Breast epithelium (tissue), 4 donors: ENCODE measurements around the gene PRKCE. TPM values are rescaled to one million over a fixed set of nuclear protein-coding genes. Genes with fewer than 3 reads are reported as not detected.

Source experiments
- DNase-seq, 2 donors: peaks; one replicate each; pipeline ENCODE4 v3.0.0-alpha.2; 2019; ENCODE audit warnings: low spot score in 2 of 2
- H3K27ac ChIP-seq, 2 donors: fragments of 200-600 bp; sonication (generic) in 1 of 2; one replicate each; pipeline ENCODE4 v1.5.1; 2016 to 2019; ENCODE audit warnings: mild to moderate bottlenecking in 1 of 2
- H3K27me3 ChIP-seq, 2 donors: fragments of 200-600 bp; sonication (generic) in 1 of 2; one replicate each; pipeline versions ENCODE4 v1.5.1 to v1.6.0; 2017 to 2019; ENCODE audit warnings: control low read depth in 1 of 2, mild to moderate bottlenecking in 1 of 2
- H3K36me3 ChIP-seq: fragments of 200-600 bp; one replicate; pipeline ENCODE4 v1.5.1; 2019
- H3K4me1 ChIP-seq, 2 donors: fragments of 200-600 bp; sonication (generic); one replicate each; pipeline ENCODE4 v1.5.1; 2016 to 2019; ENCODE audit warnings: control low read depth in 1 of 2
- H3K4me3 ChIP-seq, 3 donors: fragments of 200-600 bp; sonication (generic); 1 replicate in 2 of 3; 2 replicates in 1 of 3; pipeline ENCODE4 v1.5.1; 2016 to 2019; ENCODE audit warnings: mild to moderate bottlenecking in 3 of 3, moderate library complexity in 2 of 3
- H3K9me3 ChIP-seq, 2 donors: fragments of 200-600 bp; sonication (generic) in 1 of 2; one replicate each; pipeline ENCODE4 v1.5.1; 2016 to 2019; ENCODE audit warnings: control low read depth in 1 of 2
- POLR2A ChIP-seq: fragments of 450-650 bp; IDR thresholded peaks from one replicate; pipeline ENCODE4 v1.6.1; 2016; ENCODE audit warnings: antibody characterized with exemption, mild to moderate bottlenecking, moderate library complexity
- POLR2AphosphoS5 ChIP-seq, 3 donors: sonication (generic); formaldehyde crosslinking; IDR thresholded peaks; one replicate each; pipeline ENCODE4 v1.6.1; 2017; ENCODE audit warnings: antibody characterized with exemption in 3 of 3
- intact Hi-C: fragments of 100-400 bp; cut with DNase I; formaldehyde crosslinking; loops from one replicate; pipeline ENCODE4 v1.15.1; 2023; ENCODE audit warnings: low total_unique reads
- total RNA-seq, 3 donors: library from RNA; depleted of rRNA; stranded (reverse); fragments of >200 nt; gene quantifications; one replicate each; pipeline ENCODE4 v1.1.0, GENCODE V29; 2016
- TF ChIP-seq, protein P1 (sequence below), 3 donors: fragments of 450-650 bp; IDR thresholded peaks; one replicate each; pipeline ENCODE4 v1.5.1; 2016 to 2017; ENCODE audit warnings: antibody characterized with exemption in 3 of 3, mild to moderate bottlenecking in 3 of 3, moderate library complexity in 3 of 3

The PRKCE gene
- total RNA-seq, 3 donors from 2014 or later = 20.6 to 34.0 (median 23.6) TPM

DNA sequence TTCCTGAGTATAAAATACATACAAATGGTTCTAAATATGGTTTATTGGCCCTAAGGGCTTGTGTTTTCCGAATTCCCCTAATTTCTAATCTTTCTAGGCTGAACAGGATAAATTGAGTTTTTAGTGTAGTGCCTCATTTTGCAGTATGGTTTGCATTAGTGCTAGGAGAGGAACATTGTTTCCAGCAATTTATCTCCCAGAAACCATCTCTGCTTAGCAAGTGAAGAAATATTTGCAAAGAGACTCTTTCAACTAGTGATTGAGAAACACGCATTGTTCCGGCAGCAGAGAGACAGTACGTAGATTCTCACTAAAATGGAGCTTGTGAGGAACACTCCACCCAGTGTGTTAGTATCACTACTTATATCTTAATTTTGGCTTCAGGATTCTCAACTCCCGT is 468.0 kb downstream of the PRKCE start:
- TF ChIP-seq, protein P1, sequence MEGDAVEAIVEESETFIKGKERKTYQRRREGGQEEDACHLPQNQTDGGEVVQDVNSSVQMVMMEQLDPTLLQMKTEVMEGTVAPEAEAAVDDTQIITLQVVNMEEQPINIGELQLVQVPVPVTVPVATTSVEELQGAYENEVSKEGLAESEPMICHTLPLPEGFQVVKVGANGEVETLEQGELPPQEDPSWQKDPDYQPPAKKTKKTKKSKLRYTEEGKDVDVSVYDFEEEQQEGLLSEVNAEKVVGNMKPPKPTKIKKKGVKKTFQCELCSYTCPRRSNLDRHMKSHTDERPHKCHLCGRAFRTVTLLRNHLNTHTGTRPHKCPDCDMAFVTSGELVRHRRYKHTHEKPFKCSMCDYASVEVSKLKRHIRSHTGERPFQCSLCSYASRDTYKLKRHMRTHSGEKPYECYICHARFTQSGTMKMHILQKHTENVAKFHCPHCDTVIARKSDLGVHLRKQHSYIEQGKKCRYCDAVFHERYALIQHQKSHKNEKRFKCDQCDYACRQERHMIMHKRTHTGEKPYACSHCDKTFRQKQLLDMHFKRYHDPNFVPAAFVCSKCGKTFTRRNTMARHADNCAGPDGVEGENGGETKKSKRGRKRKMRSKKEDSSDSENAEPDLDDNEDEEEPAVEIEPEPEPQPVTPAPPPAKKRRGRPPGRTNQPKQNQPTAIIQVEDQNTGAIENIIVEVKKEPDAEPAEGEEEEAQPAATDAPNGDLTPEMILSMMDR (IDR thresholded peaks at IDR 0.05) = no peak
- TF ChIP-seq POLR2A (no peak), POLR2AphosphoS5 (IDR thresholded peaks at IDR 0.05) (no peak)
- no peak for DNase-seq
- intact Hi-C loops = no loop called here
- peak overlapping the region; percentile 6 to 73 for H3K27ac ChIP-seq
- H3K27me3 ChIP-seq = no peaks in the 10 kb centered on the region
- H3K36me3 ChIP-seq = no peaks in the 10 kb centered on the region
- no peaks in the 10 kb centered on the region for H3K4me1 ChIP-seq
- no peak overlapping the region for H3K4me3 ChIP-seq
- no peaks in the 10 kb centered on the region for H3K9me3 ChIP-seq

DNA sequence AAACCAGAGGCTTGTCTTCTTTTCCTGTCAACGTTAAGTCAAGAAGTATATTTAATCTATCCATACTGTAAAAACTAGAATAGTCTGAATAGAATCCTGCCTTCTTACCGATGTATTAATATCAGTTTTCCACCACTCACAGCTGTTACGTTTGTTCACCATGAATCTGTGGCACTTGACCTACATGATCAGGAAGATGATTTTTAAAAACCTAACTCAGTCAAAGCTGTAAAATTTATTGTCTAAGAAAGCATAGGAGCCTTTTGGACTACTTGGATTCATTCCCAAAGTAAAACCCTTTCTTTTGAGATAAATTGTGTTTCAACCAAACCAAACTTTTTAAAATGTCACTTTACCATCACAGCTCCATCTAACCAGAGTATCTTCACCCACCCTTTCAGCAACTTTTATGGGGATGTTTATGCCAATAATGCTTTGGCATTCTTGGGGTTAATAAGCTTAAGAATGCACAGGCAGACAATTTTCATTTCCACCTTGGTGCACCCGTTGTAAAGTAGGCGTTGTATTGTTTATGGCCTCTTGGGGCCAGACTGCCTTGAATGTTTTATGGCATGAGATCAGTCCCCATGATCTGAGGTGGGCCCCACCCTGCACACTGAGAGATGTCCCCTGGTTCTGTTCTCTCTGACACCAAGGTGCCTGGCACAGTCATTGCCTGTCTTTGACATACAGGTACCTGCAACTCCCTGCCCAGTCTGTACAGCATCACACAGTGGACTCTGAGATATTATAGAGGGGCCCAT is 469.5 kb downstream of the PRKCE start:
- no peaks in the 10 kb centered on the region for H3K4me1 ChIP-seq
- DNase-seq = no peak
- H3K36me3 ChIP-seq = no peaks in the 10 kb centered on the region
- no peaks in the 10 kb centered on the region for H3K27me3 ChIP-seq
- H3K9me3 ChIP-seq = no peaks in the 10 kb centered on the region
- no peak overlapping the region for H3K4me3 ChIP-seq
- no peak for TF ChIP-seq POLR2A
- no peak for TF ChIP-seq POLR2AphosphoS5 (IDR thresholded peaks at IDR 0.05)
- TF ChIP-seq, protein P1 (IDR thresholded peaks at IDR 0.05) = no peak
- H3K27ac ChIP-seq = no peak overlapping the region
- intact Hi-C loops = no loop called here

DNA sequence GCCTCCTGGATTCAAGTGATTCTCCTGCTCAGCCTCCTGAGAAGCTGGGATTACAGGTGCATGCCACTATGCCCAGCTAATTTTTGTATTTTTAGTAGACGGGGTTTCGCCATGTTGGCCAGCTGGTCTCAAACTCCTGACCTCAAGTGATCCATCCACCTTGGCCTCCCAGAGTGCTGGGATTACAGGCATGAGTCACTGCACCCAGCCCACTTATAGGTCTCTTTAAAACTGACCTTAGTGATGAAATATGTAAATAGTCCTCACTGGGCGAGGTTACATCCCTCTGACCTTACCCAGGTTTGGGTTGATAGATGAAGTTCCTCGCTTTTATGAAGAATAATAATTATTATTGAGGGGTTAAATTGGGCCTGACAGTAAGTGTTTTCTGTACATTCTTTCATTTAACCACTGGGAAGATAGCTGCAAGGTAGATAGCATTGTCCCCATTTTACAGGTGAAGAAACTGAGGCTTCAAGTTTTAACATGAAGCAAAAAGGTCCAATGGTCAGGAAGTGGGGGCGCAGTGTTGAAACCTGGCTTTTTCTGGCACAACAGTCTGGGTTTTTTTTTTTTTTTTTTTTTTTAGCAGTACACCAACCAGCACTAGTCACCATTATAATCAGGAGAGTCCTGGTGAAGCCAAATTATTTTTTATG is 471.0 kb downstream of the PRKCE start:
- TF ChIP-seq POLR2A (no peak), POLR2AphosphoS5 (IDR thresholded peaks at IDR 0.05) (no peak)
- TF ChIP-seq, protein P1 (IDR thresholded peaks at IDR 0.05) = no peak
- intact Hi-C loops = no loop called here
- H3K27ac ChIP-seq = no peak overlapping the region
- no peaks in the 10 kb centered on the region for H3K27me3 ChIP-seq
- H3K4me3 ChIP-seq = no peak overlapping the region
- H3K36me3 ChIP-seq = no peaks in the 10 kb centered on the region
- H3K9me3 ChIP-seq = no peaks in the 10 kb centered on the region
- no peaks in the 10 kb centered on the region for H3K4me1 ChIP-seq
- no peak for DNase-seq

DNA sequence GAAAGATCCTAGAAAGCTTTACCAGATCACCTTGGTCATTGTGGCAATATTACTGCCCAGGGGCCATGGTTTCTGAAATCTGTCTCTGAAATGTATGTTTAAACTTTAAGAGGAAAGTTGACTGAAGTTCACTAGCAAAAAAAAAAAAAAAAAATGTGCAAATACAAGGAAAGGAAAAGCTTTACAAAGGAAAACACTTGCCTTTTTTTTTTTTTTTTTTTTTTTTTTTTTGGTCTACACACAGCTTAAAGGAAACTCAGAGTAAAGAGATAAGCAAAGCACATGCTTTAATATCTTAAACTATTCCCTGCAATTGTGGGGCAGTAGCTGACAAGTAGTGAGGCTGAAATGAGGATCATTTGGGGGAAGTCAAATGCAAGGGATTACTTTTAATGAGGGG is 471.5 kb downstream of the PRKCE start:
- Histone ChIP-seq H3K4me1 (no peaks in the 10 kb centered on the region), H3K36me3 (no peaks in the 10 kb centered on the region), H3K27me3 (no peaks in the 10 kb centered on the region), H3K27ac (no peak overlapping the region), H3K9me3 (no peaks in the 10 kb centered on the region), H3K4me3 (no peak overlapping the region)
- intact Hi-C loops = no loop called here
- DNase-seq = no peak
- TF ChIP-seq POLR2A (no peak), POLR2AphosphoS5 (IDR thresholded peaks at IDR 0.05) (no peak)
- TF ChIP-seq, protein P1 (IDR thresholded peaks at IDR 0.05) = no peak

DNA sequence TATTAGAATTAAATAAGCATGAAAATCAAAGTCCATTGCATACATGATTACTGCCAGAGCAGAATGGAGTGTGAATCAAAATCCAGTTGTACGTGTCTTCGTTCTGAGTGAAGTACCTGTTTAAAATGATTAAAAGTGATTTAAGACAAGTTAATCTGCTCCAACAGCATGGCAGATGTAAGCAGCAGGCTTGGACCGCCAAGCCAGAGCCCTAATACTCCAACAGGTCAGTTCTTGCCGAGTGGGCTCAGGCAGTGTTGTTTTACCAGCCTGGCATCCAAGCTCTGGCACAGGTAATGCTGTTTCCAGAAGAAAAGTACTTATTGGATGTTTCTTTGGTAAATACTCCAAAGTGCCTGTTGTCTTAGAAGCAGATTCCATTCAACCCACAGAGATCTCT is 474.3 kb downstream of the PRKCE start:
- no peaks in the 10 kb centered on the region for H3K27me3 ChIP-seq
- peak in 1 of 2 donors; percentile 37 for DNase-seq

More for the DNA sequence above, 474.3 kb downstream of the PRKCE start:
- Histone ChIP-seq H3K9me3 (no peaks in the 10 kb centered on the region), H3K4me1 (no peaks in the 10 kb centered on the region), H3K4me3 (no peak overlapping the region), H3K27ac (peak overlapping the region; percentile 34 to 50), H3K36me3 (no peaks in the 10 kb centered on the region)
- TF ChIP-seq, protein P1 (IDR thresholded peaks at IDR 0.05) = no peak
- no peak for TF ChIP-seq POLR2A
- TF ChIP-seq POLR2AphosphoS5 (IDR thresholded peaks at IDR 0.05) = no peak
- intact Hi-C loops = no loop called here
